ENCODE results near the gene TRERF1.

TRERF1 gene

DNA sequence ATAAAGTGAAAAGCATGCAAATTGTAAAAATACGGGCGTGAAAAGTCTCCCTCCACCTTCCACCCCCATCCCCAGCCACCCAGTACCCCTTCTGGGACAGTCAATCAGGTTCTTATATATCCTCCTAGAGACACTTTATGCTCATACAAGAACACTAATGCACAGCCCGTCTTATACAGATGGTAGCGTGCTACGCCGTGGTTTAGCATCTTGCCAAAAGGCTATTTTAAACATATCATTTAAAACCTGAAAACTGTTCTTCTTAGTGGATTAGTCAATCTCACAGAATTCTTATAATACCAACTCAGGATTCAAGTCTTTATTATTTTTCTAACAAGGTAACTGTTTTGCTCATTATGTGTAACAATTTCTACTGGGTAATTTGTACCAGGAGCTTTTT lies 176.8 kb downstream of the TRERF1 start:
- no peak for DNase-seq (ENCODE audit: low read depth)

- no peak for DNase-seq (ENCODE audit: low read depth)
Measured at GRCh38 chr6:42271834-42272805, 179.6 kb downstream of the TRERF1 start.

GRCh38 chr6:42269974-42270510 lies 181.7 kb downstream of the TRERF1 start:
- no peak for DNase-seq (ENCODE audit: low read depth)

DNA sequence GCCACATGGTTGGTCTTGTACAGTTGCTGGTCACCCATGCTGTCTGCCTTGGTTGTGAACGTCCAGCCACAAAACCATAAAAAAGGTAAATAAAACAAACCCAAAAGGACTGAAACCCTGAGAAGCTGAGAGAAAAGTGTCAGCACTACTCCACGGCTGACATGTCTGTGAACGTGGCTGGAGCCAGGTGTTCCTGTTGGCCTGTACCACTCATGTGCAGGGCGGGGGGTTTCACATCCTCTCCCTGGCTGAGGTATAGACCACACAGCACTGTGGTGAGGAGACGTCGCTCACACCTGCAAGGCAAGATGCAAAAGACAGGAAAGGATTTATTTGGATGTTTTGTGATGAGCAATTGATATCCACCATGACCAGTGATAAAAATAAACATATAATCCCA lies 182.2 kb downstream of the TRERF1 start:
- DNase-seq (ENCODE audit: low read depth): no peak

GRCh38 chr6:42268835-42269204 lies 182.9 kb downstream of the TRERF1 start:
- DNase-seq (ENCODE audit: low read depth): no peak

GRCh38 chr6:42268016-42268834 lies 183.5 kb downstream of the TRERF1 start:
- no peak for DNase-seq (ENCODE audit: low read depth)

- DNase-seq (ENCODE audit: low read depth): peak; percentile 20
Measured at GRCh38 chr6:42266538-42266937, 185.2 kb downstream of the TRERF1 start.

DNA sequence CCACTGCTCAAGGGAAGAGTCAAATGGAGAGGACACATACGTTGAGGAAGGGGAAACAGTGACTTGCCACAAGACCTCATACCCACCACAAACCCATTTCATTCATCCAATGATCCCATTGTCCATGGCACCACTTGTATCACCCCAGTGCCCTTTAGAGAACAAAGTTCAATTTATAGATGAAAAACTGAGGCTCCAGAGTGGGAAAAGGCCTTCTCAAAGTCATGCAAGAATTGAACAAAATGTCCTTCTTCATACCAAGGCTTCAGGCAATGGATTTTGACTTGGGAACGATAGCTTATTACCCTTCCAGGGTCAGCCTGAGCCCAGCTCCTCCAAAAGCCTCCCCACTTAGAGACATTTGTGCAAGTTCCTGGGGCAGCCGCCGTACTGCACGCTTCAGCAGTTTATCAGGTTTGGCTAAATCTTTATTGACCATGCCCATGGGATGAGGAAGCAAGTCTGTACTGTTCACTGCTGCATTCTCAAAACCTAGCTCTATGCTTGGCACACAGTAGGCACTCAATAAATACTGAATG lies 186.8 kb downstream of the TRERF1 start:
- DNase-seq (ENCODE audit: low read depth): no peak

DNA sequence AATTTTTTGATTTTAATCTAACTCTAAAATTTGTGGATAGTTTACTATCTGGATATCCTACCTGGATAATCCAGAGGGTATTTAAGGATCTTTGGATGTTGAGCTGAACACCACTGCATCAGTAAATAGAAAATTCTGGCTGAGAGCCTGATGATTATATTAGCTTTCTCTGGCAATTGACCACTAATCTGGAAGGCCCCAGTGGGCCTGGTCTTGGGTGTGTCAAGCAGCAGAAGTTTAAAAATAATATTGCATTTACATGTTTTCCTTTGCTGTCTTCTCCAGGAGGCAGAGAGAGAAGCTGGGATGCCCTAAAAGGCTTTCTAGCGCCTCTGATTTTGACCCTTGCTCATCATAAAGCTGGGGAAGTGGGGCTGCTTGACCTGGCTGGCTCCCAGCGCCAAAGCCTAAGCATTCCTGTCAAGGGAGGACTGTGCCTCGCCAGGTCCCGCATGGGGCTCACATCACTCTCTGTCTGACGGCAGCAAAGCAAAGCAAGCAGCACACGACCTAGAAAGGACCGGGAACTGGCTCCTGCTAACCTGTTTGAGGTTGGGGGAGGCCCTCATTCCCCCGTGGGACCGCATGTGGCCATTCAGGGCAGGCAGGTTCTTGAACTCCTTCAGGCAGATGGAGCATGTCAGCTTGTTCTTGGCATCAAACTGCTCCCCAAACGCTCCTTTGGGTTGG lies 187.4 kb downstream of the TRERF1 start:
- DNase-seq (ENCODE audit: low read depth): no peak

GRCh38 chr6:42263165-42263728 lies 188.5 kb downstream of the TRERF1 start:
- no peak for DNase-seq (ENCODE audit: low read depth)

DNA sequence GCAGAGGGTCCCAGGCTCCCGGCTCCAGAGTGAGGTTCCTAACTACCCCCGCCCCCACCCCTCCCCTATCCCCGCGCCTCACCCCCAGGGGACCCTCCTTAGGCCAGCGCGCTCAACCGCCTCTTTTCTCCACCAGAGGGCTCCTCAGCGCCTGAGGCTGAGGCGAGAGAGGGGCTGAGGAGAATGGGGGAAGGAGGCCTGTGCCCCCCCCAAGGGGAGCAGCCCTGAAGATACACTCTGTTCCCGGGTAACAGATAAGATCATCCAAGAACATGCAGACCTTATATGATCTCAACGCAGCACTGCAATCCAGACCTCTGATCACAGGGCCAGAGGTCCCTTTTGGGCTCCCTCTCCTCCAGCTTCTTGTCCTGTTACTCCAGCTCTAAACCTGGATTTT lies 190.8 kb downstream of the TRERF1 start:
- DNase-seq (ENCODE audit: low read depth): peak; percentile 22

DNA sequence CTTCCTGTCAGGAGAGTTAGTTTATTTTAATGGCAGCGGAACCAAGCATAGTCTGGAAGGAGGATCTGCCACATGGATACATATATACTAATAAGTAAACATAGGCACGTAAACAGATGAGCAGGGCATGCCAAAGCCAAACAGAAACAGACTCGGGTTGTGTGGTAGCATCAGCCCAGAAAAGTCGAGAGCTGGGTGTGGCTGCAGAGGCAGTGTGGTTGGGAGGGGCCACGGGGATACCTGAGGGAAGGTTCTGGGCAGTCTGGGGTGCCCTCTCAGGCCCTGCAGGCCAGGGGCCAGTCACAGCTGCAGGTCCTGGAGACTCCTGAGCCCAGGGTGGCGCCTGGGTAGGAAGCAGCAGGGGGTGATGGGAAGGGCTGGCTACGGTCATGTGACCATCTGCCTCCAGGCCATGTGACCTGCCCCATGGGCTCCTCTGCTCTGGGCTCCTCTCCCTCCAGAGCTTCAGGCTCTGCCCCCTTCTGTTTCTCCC lies 191.3 kb downstream of the TRERF1 start:
- no peak for DNase-seq (ENCODE audit: low read depth)

- DNase-seq (ENCODE audit: low read depth): no peak
Measured at GRCh38 chr6:42259841-42260395, 191.8 kb downstream of the TRERF1 start.

DNA sequence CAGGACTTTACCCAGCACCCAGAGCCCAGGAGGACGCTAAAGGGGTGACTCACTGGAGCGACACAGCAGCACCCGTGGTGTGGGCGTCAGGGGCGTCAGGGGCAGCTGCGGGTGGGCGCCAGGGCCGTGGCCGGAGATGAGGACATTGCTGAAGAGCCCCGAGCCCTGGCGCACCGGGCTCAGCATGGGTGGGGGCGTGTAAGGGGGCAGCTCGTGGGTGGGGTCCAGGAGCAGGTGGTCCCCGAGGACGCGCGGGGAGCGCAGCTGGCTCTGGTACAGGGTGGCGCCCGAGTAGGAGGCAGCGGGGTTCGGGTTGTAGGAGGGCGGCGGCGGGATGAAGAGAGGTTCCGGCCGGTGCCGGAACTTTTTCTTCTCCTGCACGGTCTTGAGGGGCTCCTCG lies 192.4 kb downstream of the TRERF1 start:
- no peak for DNase-seq (ENCODE audit: low read depth)

DNA sequence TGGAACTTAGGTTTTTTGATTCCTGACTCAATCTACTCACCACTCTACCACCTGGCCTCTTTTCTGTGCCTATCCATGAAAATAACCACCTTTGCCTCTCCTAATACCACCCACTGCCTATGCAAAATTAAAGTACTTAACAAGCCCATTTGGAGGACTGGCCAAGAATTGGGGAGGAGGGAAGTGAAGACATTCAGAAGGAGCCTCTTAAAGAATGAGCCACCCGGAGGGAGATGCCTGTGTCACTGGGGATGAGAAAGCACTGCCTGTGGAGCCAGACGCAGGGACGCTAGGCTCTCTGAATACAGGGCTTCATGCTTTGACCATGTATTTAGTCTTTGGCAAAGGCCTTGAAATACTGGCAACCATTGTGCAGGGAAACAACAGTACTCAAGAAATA lies 194.1 kb downstream of the TRERF1 start:
- DNase-seq (ENCODE audit: low read depth): no peak

- DNase-seq (ENCODE audit: low read depth): no peak
Measured at GRCh38 chr6:42257063-42257462, 194.7 kb downstream of the TRERF1 start.

DNA sequence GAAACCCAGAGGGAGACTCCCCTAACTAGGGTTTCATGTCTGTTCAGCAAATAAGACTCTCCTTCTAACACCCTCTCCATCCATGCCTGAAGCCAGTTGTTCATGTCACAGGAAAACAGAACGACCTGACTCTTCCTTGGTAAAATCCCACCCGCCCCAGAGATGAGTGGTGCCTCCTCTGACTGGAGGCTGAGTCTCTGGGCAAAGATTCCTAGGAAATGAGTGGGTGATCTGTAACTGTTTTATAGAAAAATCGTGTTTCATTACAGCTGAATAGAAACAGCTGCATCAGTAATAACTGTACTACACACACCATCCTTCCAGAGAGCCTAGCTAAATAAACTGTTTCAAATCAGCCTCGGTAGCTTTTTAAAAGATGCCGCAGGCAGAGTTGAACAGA lies 196.7 kb downstream of the TRERF1 start:
- peak; percentile 63 for DNase-seq (ENCODE audit: low read depth)

DNA sequence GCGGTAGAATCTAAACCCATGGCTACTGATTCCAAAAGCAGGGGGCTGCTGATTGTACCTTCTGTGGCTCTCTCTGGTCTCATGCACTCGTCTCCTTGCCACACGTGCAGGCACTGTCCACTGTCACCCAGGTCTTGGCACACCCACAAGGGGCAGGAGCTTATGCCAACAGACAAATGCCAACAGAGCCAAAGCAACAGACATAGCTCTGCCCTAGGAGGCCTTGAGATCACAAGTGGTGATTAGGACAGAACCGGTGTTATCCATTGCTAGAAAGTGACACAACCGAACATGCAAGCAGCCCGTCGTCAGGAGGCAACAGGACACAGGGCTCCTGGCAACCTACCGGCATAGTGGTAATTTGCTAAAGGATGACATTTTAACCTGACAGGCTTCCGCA lies 197.2 kb downstream of the TRERF1 start:
- no peak for DNase-seq (ENCODE audit: low read depth)

DNA sequence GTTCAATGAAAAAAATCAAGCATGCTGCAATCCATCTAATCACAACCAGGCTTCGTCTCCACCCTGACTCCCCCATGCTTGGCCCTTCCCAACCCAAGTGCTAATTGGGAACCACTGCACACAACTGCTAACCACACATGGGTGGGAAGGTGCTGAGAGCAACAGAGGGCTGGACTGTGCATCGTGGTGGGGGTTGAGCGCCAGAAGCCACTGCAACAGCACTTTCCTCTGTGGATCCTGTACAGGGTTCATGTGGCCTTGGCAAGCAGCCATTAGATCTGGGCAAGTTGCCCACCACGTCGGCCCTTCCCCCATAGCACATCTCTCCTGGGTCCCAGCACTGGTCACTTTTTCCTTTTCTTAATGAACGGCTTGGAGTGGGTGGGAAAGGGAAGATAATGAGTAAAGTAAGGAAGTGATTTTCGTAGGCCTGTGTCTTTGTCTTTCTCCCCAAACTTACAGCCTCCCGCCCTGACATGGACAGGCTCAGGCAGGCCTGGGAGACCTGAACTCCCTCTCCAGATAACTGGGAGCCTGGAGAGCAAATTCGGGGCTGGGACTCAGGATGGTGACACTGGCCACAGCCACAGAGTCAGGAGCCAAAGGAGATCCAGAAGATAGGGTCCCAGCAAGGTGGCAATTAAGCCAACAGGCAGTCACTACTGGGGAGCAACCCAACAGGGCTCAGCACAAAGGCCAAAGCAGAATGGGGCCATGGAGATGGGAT lies 199.7 kb downstream of the TRERF1 start:
- peak; percentile 47 for DNase-seq (ENCODE audit: low read depth)

- peak; percentile 32 for DNase-seq (ENCODE audit: low read depth)
Measured at GRCh38 chr6:42251500-42251899, 200.2 kb downstream of the TRERF1 start.
